NCI-H748 (cell line): ENCODE measurements around the gene LUZP2.

Source experiments
- DNase-seq: peaks from one replicate; lab custom pipeline; 2025; ENCODE audit not compliant: unreplicated experiment; lab: John Stamatoyannopoulos, UW

The LUZP2 gene

DNA sequence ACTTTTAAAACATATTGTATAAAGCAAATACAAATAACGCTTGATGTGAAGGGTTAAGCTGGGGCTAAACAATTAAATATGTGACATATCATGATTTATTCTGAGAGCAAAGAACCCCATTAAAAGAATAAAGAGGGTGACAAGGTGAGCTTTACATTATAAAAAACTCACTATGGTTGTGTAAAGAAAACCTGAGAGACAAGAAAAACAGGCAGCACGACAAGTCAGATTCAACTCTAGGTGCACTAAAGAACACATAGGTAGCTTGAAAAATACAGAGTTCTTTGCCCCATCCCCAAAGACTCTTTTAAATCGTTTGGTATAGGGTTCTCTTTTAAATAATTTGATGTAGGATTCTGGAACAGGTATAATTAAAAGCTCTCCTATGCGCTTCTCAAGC, 63.5 kb downstream of the LUZP2 start:
- DNase-seq, result no peak

GRCh38 chr11:24567380-24567779, 70.5 kb downstream of the LUZP2 start:
- no peak for DNase-seq

GRCh38 chr11:24572376-24572775, 75.5 kb downstream of the LUZP2 start:
- no peak for DNase-seq

DNA sequence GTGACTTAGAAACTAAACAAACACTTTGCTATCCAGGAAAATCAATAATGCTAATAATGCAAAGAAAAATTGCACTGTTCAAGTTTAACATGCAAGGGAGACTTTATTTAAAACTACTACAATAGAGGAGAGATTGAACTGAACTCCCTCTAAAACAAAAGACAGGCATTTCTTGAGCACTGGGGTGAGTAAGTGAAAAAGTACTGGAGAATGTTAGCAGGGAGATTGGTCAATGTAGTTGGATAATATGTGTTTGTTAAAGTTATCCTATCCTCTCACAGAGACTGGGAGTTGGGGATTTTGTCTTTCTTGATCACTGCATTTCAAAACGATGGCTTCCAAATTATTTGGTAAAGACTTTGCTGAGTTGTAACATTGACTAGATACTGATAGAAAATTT, 77.6 kb downstream of the LUZP2 start:
- no peak for DNase-seq

GRCh38 chr11:24575392-24575791, 78.5 kb downstream of the LUZP2 start:
- DNase-seq, result no peak

DNA sequence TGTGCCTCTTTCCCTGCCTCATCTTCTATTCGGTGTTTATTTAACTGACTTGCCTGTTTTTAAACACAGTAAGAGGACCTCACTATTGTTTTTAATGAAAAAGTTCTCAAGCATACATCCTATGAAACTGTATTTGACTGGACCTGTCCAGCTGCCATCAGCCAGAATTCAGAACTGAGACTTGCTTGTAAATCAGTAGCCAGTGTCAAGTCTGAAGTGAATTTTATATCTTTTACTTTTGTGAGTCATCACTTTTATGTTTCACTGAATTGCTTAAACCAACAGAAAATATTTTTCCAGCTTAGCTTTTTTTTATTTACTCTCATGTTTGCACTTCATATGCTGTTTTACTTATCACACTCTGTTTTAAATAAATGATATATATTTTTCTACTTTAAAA, 88.3 kb downstream of the LUZP2 start:
- DNase-seq, result no peak

DNA sequence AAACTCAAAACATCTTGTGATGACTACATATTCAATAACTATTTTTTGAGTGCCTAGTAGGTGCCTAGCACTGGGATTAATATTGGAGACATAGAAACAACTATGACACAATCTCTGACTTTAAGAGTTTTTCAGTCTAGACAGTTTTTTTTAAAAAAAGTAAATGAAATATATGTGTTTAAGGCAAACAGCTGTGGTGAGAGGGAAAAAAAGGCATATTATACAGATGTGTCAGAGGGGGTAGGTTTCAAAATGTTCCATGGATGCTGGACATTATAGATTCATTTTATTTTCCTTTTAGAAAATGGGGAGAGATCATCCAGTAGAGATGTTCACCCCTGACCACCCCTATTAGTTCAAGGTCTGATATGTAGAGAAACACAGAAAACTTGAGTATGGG, 90.8 kb downstream of the LUZP2 start:
- DNase-seq, result no peak

- no peak for DNase-seq
Measured at GRCh38 chr11:24588081-24588480, 91.2 kb downstream of the LUZP2 start.

DNA sequence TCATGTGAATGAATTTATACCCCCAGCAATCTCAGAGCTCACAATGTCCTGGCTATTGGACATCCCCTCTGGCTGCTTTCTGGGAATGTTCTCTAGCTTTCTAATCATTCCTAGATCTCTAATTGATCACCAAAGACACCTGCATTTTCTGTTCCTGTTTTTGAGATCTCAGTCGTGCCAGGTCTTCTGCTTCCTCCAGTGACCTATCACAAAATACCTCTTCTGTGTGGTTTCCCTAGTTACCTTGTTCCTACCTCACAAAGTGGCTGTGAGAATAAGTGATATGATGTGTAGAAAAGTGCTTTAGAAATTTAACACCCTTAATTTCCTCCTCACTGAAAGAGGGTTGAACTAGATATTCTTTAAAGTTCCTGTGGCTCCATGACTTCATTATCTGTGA, 92.2 kb downstream of the LUZP2 start:
- DNase-seq, result no peak

- no peak for DNase-seq
Measured at GRCh38 chr11:24591283-24591682, 94.4 kb downstream of the LUZP2 start.

DNA sequence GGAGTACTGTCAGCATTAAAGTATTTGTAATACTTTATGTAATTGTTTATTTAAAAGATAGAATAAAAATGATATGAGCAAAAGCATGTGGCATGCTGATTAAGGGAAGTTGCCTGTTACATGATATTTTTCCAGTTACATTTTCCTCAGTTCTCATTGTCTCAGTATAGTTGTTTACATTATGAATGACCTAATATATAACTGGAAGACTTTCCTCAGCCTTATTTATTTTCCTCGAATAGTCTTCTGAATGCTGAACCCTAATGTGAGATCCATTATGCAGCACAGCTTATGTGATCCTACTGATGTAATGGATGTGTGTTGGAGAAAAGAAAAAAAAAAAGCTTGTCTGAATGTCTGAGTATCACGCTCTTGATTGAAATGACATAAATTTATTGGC, 95.5 kb downstream of the LUZP2 start:
- DNase-seq, result no peak

GRCh38 chr11:24593332-24593731, 96.5 kb downstream of the LUZP2 start:
- DNase-seq, result no peak

GRCh38 chr11:24594401-24594800, 97.5 kb downstream of the LUZP2 start:
- DNase-seq, result no peak

GRCh38 chr11:24598641-24599040, 101.8 kb downstream of the LUZP2 start:
- no peak for DNase-seq

GRCh38 chr11:24609192-24610119, 112.6 kb downstream of the LUZP2 start:
- no peak for DNase-seq

GRCh38 chr11:24615451-24616160, 118.8 kb downstream of the LUZP2 start:
- no peak for DNase-seq

DNA sequence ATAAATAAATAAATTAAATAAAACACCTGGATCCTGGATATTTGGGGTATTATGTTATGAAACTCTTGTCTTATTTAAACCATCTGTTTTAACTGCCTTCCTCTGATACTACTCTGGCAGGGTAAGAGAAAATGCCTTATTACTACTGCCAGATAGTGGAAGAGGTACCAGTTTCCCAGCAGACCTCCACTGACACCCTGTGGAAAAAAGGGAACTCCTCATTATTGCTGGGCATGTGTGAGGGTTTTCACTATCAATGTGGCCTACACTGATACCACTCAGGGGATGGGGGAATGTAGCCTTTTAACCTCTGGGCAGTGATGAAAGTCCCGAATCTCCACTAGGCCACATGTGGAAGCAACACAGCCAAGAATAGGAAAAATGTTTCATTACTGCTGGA, 121.0 kb downstream of the LUZP2 start:
- no peak for DNase-seq

DNA sequence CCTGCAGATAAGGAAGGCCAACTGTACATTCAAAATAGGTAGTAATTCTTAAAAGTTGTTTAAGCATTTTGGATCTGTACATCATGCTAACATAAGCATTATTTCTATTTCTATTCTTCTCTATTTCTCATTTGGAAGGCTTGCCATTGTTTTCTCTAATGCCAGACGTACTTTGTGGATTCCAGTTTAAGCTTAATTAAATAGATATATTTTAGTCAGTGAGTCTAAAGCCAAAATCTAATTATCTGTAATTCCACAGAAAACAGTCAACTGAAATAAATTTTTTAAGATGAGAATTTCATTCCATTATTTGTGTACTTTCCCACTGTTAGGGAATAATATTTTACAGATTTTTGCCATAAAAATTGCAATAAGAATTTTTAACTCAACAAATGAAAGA, 123.0 kb downstream of the LUZP2 start:
- no peak for DNase-seq

GRCh38 chr11:24622262-24622661, 125.4 kb downstream of the LUZP2 start:
- no peak for DNase-seq

GRCh38 chr11:24623121-24623520, 126.3 kb downstream of the LUZP2 start:
- DNase-seq, result no peak

DNA sequence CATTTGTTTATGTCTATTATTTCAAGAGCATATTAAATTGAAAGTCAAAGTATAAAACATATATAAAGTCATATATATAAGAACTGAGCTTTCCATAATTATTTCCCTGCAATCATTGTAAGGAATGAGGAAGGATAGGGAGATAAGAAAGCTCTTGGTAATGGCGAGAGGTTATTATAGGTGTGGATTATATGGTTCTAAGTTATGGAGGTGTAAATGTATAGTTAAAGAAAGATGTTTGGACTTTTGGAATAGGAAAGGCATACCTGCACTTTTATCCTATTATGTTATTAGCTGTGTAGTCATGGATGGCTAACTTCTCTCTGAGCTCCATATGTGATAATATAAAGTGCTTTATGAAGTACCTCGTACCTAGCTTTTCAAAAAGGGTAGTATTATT, 127.6 kb downstream of the LUZP2 start:
- DNase-seq, result no peak

GRCh38 chr11:24625975-24626374, 129.1 kb downstream of the LUZP2 start:
- DNase-seq, result no peak
